Fibroblast of upper back skin (primary cell): Measurements from ENCODE around the gene NOS3.
"Not testable (repeated sequence)": the region's sequence is repeated elsewhere in the genome, so short reads cannot be mapped to it uniquely, and the experiment has no call there.

Source experiments
- DNase-seq: peaks from one replicate; pipeline ENCODE4 v3.0.0-alpha.2; 2013

The NOS3 gene

DNA sequence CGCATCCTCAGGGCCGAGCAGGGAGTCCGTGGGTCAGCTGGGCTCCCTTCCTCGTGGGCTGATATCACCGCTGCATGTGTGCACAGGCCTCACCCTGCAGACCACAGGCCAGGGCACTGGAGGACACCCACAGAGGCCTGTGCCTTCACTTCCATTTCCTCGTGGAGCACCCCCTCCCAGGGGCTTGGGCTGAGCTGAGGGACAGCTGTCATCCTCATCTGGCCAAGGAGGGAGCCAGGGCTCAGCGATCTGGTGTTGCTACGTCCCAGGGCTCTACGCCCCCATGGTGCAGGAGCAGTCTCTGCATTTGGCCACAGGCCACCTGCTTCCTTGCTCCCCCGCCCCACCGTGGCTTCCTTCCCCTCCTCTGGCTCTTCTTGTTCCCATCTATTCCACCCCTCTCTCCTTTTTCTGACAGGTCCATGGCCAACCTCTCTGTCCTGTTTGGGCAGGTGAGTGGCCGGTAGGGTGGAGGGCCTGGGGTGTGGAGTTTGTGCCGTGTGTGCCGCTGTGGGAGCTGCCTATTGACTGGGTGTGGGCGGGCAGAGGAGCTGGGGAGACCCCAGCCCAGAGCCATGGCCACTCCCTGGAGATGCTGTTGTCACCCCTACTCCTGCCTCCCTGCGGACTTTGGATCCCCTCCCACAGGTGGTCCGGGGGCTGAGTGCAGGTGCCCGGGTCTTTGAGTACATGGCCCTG is 49.2 kb downstream of the NOS3 start:
- no peak for DNase-seq

- DNase-seq: no peak
Observed at GRCh38 chr7:151040616-151041375, 50.0 kb downstream of the NOS3 start.

GRCh38 chr7:151043449-151043848 is 52.6 kb downstream of the NOS3 start:
- DNase-seq: not testable (repeated sequence)

DNA sequence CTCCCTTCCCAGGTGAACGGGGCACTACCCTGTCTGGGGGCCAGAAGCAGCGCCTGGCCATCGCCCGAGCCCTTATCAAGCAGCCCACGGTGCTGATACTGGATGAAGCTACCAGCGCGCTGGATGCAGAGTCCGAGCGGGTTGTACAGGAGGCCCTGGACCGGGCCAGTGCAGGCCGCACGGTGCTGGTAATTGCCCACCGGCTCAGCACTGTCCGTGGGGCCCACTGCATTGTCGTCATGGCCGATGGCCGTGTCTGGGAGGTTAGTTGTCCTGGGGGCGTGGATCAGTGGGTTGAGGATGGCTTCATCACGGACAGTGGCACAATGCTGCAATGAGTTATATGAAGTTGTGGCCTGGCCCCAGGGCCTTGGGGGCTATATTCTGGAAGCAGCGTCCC is 53.1 kb downstream of the NOS3 start:
- no peak for DNase-seq

DNA sequence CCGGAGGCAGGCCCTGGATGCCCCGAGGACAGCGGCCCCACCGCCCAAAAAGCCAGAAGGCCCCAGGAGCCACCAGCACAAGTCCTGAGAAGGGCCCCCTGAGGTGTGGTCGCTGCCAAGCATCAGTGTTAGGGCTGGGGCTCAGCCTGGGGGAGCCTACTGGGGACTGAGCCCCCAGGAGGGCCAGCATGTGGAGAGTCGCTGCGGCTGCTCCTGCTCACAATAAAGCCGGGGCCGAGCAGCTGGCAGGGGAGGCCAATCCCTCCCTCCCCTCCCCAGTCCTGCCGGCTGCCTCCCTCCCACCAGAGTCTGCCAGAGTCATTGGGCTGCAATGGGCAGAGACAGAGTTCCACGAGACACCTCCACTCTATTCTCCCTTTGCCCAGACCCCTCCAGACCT is 54.4 kb downstream of the NOS3 start:
- DNase-seq: no peak

- no peak for DNase-seq
Observed at GRCh38 chr7:151045967-151046366, 55.1 kb downstream of the NOS3 start.

DNA sequence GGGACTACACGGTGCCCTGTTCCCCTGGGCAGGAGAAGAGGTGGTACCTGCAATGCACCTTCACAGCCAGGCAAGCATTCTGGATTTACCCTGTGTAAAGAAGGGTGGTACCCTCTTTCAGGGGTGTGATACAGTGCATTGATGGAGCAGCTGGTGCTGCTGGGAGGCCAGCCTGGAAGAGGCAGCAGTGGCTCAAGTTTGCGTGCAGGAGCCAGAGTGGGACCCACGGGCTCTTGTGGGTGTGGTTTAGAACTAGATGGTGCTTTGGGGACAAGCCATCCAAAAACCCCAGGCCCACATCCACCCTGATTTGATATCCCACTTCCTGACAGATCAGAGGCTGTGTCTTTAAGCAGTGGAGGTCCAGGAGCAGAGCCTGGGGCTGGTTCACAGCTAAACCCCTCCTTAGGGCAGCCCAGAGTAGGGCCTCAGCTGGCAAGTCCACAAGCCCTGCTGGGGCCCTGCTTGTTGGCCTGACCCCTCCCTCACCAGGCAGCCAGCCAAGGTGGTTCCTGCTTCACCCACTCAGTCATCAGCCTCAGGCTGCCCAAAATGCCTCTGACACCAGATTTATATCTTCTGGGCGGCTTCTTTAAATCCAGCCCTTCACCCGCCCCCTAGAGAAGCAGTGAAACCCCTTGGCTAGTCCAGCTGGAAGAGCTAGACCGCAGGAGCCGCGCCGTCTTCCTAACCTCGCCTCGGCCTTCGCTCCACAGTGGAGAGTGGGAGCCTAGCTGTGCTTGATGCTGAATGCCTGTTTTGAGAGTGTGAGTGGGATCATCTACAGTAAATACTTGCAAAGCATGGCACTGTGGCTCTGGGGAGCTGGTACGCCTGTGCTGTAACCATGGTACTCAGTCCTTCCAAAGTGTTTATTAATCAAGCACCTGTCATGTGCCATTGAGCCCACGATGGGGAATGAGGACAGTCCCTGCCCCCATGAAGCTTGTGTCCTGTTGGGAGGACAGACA is 56.1 kb downstream of the NOS3 start:
- DNase-seq: peak; percentile 74

- no peak for DNase-seq
Observed at GRCh38 chr7:151047976-151048815, 57.4 kb downstream of the NOS3 start, which contains the start of gene ASIC3. Gene ASIC3, plus strand, starts transcription at chr7:151048531. Its CDS starts 355 bp downstream, at chr7:151048886.

GRCh38 chr7:151048911-151049463 is 58.2 kb downstream of the NOS3 start:
- DNase-seq: no peak

DNA sequence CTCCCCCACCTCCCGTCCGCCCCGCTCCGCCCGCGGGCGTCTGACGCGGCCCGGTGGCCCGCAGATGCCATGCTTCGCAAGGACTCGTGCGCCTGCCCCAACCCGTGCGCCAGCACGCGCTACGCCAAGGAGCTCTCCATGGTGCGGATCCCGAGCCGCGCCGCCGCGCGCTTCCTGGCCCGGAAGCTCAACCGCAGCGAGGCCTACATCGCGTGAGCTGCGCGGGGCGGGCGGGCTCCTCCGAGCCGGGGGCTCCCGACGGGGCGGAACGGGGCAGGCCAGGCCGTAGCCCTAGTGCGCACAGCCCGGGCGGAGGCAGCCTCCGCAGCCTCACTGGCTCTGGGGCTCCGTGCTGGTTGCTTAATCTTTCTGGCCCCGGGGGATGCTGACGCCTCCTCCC is 60.3 kb downstream of the NOS3 start:
- DNase-seq: peak; percentile 60

- no peak for DNase-seq
Observed at GRCh38 chr7:151053096-151053495, 62.3 kb downstream of the NOS3 start.

DNA sequence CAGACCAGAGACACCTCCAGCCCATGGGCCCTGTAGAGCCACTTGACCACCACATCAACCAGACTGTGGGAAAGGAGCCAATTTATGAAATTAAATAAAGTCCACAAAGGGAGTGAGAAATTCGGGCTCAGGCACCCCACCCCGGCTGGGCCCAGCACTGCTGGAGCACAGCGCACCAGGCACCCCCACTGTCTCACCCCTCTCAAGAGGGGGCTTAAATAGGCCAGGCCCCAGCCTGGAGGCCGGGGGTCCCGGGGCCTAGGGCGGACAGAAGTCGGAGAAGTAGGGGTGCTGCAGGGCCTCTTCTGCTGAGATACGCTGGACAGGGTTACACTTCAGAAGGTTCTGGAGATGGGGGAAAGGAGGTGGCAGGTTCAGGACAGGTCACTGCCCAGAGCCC is 62.9 kb downstream of the NOS3 start:
- no peak for DNase-seq

GRCh38 chr7:151056283-151056665 is 65.5 kb downstream of the NOS3 start:
- DNase-seq: no peak

DNA sequence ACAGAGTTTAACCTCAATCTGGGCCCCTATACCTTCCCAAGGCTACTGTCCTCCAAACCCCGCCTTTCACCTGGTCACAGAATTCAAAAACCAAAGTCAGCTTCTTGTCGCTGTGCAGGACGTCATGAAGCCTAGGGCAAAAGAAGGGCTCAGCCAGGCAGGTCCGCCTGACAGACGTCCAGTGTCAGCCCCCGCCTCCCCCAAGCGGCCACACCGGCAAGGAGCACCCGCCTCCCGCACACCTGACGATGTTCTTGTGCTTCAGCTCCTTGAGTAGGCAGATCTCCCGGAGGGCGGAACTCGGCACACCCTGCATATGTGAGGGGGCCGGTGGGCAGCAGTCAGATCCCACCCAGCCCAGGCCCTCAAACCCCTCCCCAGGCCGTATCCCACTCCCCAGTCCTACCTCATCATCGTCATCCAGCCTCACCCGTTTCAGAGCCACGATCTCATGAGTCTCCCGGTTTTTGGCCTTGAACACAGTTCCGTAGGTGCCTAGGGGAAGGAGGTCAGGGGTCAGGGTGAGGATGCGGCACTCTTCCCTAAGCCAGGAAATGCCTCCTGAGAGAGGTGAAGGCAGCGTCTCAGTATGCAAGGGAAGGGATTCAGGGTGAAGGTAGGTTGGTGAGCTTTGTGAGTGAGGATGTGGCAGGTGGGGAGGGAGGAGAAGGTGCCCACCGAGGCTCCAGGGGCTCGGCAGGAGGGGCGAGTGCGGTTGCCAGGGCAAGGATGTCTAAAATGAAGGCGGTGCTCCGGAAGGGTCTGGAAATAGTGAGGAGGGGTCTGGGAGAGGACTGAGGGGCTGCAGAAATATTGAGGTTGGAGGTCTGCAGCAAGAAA is 66.1 kb downstream of the NOS3 start:
- no peak for DNase-seq

- no peak for DNase-seq
Observed at GRCh38 chr7:151057506-151057988, 66.7 kb downstream of the NOS3 start, which contains the start of gene CDK5. Gene CDK5, minus strand, starts transcription at chr7:151057897. Its CDS starts 49 bp downstream, at chr7:151057848.

GRCh38 chr7:151057989-151058780 is 67.4 kb downstream of the NOS3 start:
- DNase-seq: peak; percentile 100

DNA sequence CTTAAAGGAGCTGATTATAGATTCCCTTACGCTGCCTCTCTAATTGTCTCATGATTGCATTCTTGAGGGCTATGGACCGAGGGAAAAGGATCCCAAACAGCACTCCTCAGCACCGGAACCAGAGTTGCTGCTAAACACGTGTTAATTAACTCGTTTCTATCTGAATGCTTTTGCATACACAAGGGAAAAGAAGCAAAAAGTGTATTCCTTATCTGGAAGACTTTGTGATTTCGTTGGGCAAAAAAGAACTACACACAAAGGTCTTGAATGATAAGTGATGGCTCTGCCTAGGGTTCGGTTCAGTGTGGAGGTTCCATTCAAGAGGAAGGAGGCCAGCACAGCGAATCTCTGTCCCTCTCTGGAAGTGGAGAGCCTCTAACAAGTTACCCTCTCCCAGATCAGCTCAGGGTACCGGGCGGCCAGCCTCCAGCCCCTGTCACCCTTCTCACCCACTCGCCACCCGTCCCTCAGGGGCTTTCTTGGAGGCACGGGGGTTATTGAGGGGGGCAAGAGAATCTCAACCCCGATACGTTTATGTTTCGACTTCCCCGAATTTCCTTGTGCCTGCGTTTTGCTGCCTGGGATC is 68.1 kb downstream of the NOS3 start:
- DNase-seq: no peak

DNA sequence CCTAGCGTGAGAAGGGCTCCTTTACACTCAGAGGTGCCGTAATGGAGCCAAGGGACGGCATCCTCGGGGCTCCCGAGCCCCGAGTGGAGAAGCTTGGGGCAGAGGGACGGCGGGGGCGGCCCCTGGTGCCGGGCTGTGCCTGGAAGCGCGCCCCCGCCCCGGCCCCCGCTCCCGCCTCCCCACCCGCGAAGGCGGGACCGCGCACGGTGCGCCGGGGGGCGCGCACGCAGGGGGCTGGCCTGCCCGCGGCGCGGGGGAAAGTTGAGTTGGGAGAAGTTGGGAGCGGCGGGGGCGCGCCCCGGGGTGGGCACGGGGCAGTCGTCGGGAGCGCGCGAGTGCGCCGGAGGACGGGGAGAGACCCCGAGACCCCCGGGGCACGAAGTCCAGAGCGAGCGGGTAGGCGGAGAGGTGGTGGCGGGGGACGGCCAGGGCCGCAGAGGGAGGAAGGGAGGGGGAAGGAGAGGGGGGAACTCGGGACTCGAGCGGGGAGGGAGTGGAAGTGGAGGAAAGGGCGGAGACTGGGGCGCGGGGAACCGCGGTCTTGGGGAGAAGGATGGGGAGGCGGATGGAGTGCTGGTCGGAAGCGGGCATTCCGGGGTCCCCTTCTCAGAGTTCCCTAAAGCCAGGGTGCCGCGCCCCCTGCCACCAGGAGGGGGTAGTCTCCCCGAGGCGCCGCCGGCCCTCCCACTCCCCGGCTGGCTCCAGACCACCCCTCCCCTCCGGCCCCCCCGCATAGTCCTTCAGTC is 68.7 kb downstream of the NOS3 start, which contains the start of gene SLC4A2:
TSS of gene SLC4A2 (plus strand) at position 223 of the 746 bp plus-strand sequence. CDS start 2,399 bp downstream, outside the sequence.
- peak; percentile 68 for DNase-seq

DNA sequence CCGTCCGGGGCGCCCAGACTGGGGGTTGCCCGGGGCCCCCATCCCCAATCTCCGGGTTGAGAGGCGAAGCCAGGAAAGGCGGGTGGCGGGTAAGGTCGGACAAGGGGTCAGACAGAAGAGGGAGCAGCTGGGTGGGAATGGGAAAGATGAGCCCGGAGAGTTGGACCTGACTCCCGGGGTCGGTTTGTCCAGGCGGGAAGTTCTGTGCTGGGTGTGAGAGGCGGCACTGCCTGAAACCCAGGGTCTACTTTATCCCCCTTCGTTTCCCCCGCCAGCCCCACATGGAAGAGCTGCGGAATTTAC is 69.2 kb downstream of the NOS3 start:
- no peak for DNase-seq
